AG20443 (cell line): Measurements from ENCODE around the gene HOXC4.

Source experiments
- DNase-seq: peaks from one replicate; pipeline ENCODE4 v3.0.0; 2012; ENCODE audit warnings: low spot score, mixed read lengths

The HOXC4 gene

GRCh38 chr12:54053751-54054741, at the start of gene HOXC4:
Gene HOXC4 (plus strand): TSS chr12:54053835. CDS start chr12:54053923, 88 bp downstream.
- peak; percentile 72 for DNase-seq

- DNase-seq, result no peak
Observed at GRCh38 chr12:54004063-54004840, 49.4 kb upstream of the HOXC4 start.

- DNase-seq, result no peak
Observed at GRCh38 chr12:54004841-54005530, 48.6 kb upstream of the HOXC4 start.

- DNase-seq, result no peak
Observed at GRCh38 chr12:54005531-54005852, 48.1 kb upstream of the HOXC4 start.

GRCh38 chr12:54005853-54006558, 47.6 kb upstream of the HOXC4 start:
- peak; percentile 89 for DNase-seq

GRCh38 chr12:54006559-54007220, 46.9 kb upstream of the HOXC4 start:
- no peak for DNase-seq

- no peak for DNase-seq
Observed at GRCh38 chr12:54007538-54008259, 45.9 kb upstream of the HOXC4 start.

GRCh38 chr12:54008260-54008552, 45.4 kb upstream of the HOXC4 start:
- DNase-seq, result no peak

- peak; percentile 61 for DNase-seq
Observed at GRCh38 chr12:54009171-54010052, 44.2 kb upstream of the HOXC4 start.

- DNase-seq, result no peak
Observed at GRCh38 chr12:54010053-54010971, 43.3 kb upstream of the HOXC4 start.

GRCh38 chr12:54010972-54011664, 42.5 kb upstream of the HOXC4 start:
- DNase-seq, result no peak

GRCh38 chr12:54011665-54012532, 41.7 kb upstream of the HOXC4 start:
- DNase-seq, result no peak

- no peak for DNase-seq
Observed at GRCh38 chr12:54012631-54013409, 40.8 kb upstream of the HOXC4 start.

- no peak for DNase-seq
Observed at GRCh38 chr12:54014377-54015017, 39.1 kb upstream of the HOXC4 start.

- DNase-seq, result no peak
Observed at GRCh38 chr12:54015018-54015931, 38.4 kb upstream of the HOXC4 start.
